HepG2 (cell line): ENCODE data around the gene TCF25.

ENCODE experiments used
- CEBPB ChIP-seq: IDR thresholded peaks from 2 replicates; pipeline ENCODE4 v1.6.1; 2011; ENCODE audit warnings: low read depth, low read length, improper control_type of control experiment, borderline replicate concordance
- GABPB1 ChIP-seq: IDR thresholded peaks from 2 replicates; pipeline ENCODE4 v1.6.1; 2016; ENCODE audit warnings: mild to moderate bottlenecking, missing genetic modification reagents, moderate library complexity, missing compliant biosample characterization
- ISX ChIP-seq: sonication (generic); formaldehyde crosslinking; conservative IDR thresholded peaks from 2 replicates; pipeline ENCODE4 v1.5.0; 2020; ENCODE audit warnings: missing genetic modification reagents
- PAF1 ChIP-seq: IDR thresholded peaks from 2 replicates; pipeline ENCODE4 v1.6.1; 2016; ENCODE audit warnings: missing genetic modification reagents, missing compliant biosample characterization
- TF ChIP-seq, protein P1 (sequence below): sonication (generic); formaldehyde crosslinking; IDR thresholded peaks from 2 replicates; pipeline ENCODE4 v1.5.0; 2020; ENCODE audit warnings: missing genetic modification reagents, mild to moderate bottlenecking, borderline replicate concordance

- no peak for TF ChIP-seq PAF1 (CRISPR knock-in tag)
- no peak for TF ChIP-seq GABPB1 (CRISPR knock-in tag)
- TF ChIP-seq ISX, result no peak
- no peak for TF ChIP-seq CEBPB
- TF ChIP-seq, protein P1, sequence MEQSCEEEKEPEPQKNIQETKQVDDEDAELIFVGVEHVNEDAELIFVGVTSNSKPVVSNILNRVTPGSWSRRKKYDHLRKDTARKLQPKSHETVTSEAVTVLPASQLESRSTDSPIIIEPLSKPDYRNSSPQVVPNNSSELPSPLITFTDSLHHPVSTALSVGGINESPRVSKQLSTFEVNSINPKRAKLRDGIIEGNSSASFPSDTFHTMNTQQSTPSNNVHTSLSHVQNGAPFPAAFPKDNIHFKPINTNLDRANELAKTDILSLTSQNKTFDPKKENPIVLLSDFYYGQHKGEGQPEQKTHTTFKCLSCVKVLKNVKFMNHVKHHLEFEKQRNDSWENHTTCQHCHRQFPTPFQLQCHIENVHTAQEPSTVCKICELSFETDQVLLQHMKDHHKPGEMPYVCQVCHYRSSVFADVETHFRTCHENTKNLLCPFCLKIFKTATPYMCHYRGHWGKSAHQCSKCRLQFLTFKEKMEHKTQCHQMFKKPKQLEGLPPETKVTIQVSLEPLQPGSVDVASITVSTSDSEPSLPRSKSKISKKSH (CRISPR knock-in tag), result no peak
Measured at GRCh38 chr16:89844739-89845339, 28.6 kb upstream of the TCF25 start.
